ENCODE measurements around the gene IL18. TPM values are rescaled to one million over a fixed set of nuclear protein-coding genes. Genes with fewer than 3 reads are reported as not detected.
"Not testable (repeated sequence)": the region's sequence is repeated elsewhere in the genome, so short reads cannot be mapped to it uniquely, and the experiment has no call there.

IL18 gene
- total RNA-seq, 2 donors from 2014 or later, result 4.0 to 8.8 TPM

DNA sequence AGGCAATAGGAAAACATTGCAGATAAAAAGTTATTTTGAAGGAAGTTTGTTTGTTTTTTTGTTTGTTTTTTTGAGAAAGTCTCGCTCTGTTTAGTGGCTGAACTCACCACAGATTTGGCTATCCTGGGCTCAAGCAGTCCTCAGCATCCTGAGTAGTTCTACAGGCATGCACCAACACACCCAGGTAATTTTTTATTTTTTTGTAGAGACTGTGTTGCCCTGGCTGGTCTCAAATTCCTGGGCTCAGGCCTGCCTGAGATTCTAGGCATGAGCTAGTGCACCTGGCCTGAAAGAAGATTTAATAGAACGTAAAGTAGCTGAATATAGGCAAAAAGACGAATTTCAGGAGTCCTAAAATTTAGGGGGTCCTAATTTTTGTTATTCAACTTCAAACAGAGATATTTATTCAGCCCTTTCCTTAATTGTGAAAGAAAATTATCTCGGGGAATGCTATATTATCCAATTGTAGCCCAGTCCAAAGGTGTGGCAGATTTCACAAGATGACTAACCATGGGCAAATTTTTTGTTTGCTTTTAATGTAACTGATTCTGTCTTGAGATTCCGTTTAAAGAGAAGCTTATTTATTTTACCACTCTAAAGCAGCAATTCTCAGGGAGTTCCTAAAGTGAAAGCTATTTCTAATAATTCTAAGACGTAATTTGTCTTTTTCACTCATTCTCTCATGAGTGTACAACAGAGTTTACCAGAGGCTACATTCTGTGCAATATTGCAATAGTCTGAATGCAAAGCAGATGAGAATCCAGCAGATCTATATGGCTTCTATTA lies 940 bp downstream of the IL18 start:
- TF ChIP-seq, protein P1, sequence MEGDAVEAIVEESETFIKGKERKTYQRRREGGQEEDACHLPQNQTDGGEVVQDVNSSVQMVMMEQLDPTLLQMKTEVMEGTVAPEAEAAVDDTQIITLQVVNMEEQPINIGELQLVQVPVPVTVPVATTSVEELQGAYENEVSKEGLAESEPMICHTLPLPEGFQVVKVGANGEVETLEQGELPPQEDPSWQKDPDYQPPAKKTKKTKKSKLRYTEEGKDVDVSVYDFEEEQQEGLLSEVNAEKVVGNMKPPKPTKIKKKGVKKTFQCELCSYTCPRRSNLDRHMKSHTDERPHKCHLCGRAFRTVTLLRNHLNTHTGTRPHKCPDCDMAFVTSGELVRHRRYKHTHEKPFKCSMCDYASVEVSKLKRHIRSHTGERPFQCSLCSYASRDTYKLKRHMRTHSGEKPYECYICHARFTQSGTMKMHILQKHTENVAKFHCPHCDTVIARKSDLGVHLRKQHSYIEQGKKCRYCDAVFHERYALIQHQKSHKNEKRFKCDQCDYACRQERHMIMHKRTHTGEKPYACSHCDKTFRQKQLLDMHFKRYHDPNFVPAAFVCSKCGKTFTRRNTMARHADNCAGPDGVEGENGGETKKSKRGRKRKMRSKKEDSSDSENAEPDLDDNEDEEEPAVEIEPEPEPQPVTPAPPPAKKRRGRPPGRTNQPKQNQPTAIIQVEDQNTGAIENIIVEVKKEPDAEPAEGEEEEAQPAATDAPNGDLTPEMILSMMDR (IDR thresholded peaks at IDR 0.05), result no peak
- no peak for TF ChIP-seq POLR2AphosphoS5 (IDR thresholded peaks at IDR 0.05)
- TF ChIP-seq POLR2A (IDR thresholded peaks at IDR 0.05), result no peak
- no peaks in the 10 kb centered on the region for H3K36me3 ChIP-seq
- no peak overlapping the region for H3K4me3 ChIP-seq
- H3K4me1 ChIP-seq (replicated peaks), result no peaks in the 10 kb centered on the region
- 43% methylated on average over 6 of the region's 6 CpGs for WGBS
- H3K9me3 ChIP-seq, result no peaks in the 10 kb centered on the region
- intact Hi-C loops (cut with DNase I), result no loop called here
- no peak overlapping the region for H3K27ac ChIP-seq
- no peaks in the 10 kb centered on the region for H3K27me3 ChIP-seq (replicated peaks; ENCODE audit: insufficient read depth)
- no peak for DNase-seq (ENCODE audit: low spot score)

- DNase-seq (ENCODE audit: low spot score); H3K4me1 ChIP-seq (replicated peaks); H3K36me3 ChIP-seq; H3K27me3 ChIP-seq (replicated peaks; ENCODE audit: insufficient read depth); H3K4me3 ChIP-seq; H3K27ac ChIP-seq; H3K9me3 ChIP-seq; intact Hi-C loops (cut with DNase I): not testable (repeated sequence)
- WGBS, result 94% methylated on average over 1 of the region's 1 CpG
These were observed 1.7 kb downstream of the IL18 start for GRCh38 chr11:112162200-112162599.

DNA sequence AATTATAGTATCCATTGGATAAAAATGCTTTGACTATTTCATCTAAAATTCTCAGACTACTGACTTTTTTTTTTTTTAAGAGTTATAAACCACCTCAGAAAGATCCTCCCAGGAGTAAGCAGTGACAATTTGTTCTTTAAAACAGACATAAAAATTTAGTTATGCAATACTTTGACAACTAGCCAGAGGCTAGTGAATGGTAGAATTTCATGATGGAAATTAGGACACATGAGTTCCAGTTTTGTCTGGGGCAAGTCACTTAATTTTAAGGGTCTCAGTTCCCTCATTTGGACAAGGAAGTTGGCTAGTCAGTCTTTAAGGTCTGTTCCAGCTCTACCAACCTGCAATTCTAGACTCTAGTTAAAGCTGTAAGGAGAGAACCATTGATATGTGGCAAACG lies 2.9 kb downstream of the IL18 start:
- no peaks in the 10 kb centered on the region for H3K9me3 ChIP-seq
- intact Hi-C loops (cut with DNase I), result no loop called here
- H3K4me1 ChIP-seq (replicated peaks), result no peaks in the 10 kb centered on the region
- no peak for TF ChIP-seq POLR2AphosphoS5 (IDR thresholded peaks at IDR 0.05)
- no peak overlapping the region for H3K4me3 ChIP-seq
- H3K27ac ChIP-seq, result peak overlapping the region in 1 of 2 donors; percentile 20
- WGBS, result 23% methylated on average over 1 of the region's 1 CpG
- no peaks in the 10 kb centered on the region for H3K27me3 ChIP-seq (replicated peaks; ENCODE audit: insufficient read depth)
- H3K36me3 ChIP-seq, result no peaks in the 10 kb centered on the region
- DNase-seq (ENCODE audit: low spot score), result no peak

- DNase-seq (ENCODE audit: low spot score), result no peak
- Histone ChIP-seq H3K36me3 (no peaks in the 10 kb centered on the region), H3K9me3 (no peaks in the 10 kb centered on the region), H3K4me3 (no peak overlapping the region), H3K27ac (no peak overlapping the region), H3K4me1 (replicated peaks) (no peaks in the 10 kb centered on the region), H3K27me3 (replicated peaks; ENCODE audit: insufficient read depth) (no peaks in the 10 kb centered on the region)
- TF ChIP-seq POLR2A (IDR thresholded peaks at IDR 0.05) (no peak), POLR2AphosphoS5 (IDR thresholded peaks at IDR 0.05) (no peak)
- TF ChIP-seq, protein P1 (IDR thresholded peaks at IDR 0.05), result no peak
- intact Hi-C loops (cut with DNase I), result no loop called here
- WGBS, result 69% methylated on average over 2 of the region's 2 CpGs
These were observed 3.6 kb downstream of the IL18 start for GRCh38 chr11:112160091-112160848.

DNA sequence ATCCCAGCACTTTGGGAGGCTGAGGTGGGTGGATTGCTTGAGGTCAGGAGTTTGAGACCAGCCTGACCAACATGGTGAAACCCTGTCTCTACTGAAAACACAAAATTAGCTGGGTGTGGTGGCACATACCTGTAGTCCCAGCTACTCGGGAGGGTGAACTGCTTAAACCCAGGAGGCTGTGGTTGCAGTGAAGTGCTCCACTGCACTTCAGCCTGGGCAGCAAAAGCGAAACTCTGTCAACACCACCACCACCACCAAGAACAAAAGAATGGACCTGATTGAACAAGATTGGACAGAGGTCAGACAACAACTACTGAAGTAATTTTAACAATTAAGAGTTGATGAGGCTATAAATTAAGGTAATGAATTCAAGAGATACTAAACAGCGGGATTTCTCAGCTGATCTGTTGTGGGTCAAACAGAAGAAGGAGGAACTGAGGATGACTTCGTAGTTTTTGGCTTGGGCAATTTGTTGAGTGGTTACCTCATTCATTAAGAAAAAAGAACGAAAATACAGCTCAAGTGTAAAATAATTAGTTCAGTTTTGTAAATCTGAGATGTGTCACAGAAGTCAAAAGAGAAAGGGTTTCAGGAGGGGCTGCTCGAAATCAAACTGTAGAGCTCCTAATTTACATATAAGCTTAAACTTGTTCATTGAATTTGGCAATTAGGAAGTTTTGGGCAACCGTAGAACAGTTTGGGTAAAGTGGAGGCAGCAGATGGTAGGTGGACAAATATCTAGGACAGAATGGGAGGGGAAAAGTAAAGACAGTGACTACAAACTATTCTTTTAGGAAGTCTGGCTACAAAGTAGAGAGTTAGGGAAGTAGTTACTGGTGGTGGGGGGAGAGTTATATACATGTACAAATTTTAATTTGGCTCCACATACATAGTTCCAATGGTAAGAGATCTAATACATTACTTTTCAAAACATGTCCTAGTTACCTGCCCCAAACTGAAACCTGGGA lies 4.5 kb downstream of the IL18 start:
- TF ChIP-seq POLR2A (IDR thresholded peaks at IDR 0.05) (no peak), POLR2AphosphoS5 (IDR thresholded peaks at IDR 0.05) (no peak)
- TF ChIP-seq, protein P1 (IDR thresholded peaks at IDR 0.05), result no peak
- Histone ChIP-seq H3K4me3 (no peak overlapping the region), H3K9me3 (no peaks in the 10 kb centered on the region), H3K4me1 (replicated peaks) (no peaks in the 10 kb centered on the region), H3K27me3 (replicated peaks; ENCODE audit: insufficient read depth) (no peaks in the 10 kb centered on the region), H3K27ac (no peak overlapping the region), H3K36me3 (no peaks in the 10 kb centered on the region)
- DNase-seq (ENCODE audit: low spot score), result no peak
- 82% methylated on average over 7 of the region's 7 CpGs for WGBS
- intact Hi-C loops (cut with DNase I), result no loop called here
